Cardiac muscle cell (in vitro differentiated cells and primary cell): Measurements from ENCODE around the gene DOCK4. TPM values are rescaled to one million over a fixed set of nuclear protein-coding genes. Genes with fewer than 3 reads are reported as not detected.

Experiments used
- DNase-seq, 2 donors: peaks; one replicate each; pipeline versions ENCODE4 v3.0.0 to v3.0.0-alpha.2; 2010 to 2017; ENCODE audit warnings: low read depth in 1 of 2, low spot score in 1 of 2
- H3K27ac ChIP-seq: fragments of 200-600 bp; sonication (generic); 2 replicates; pipeline ENCODE4 v1.5.1; 2016
- H3K27me3 ChIP-seq: fragments of 200-600 bp; sonication (generic); 2 replicates; pipeline ENCODE4 v1.6.0; 2016; ENCODE audit warnings: control low read depth
- H3K36me3 ChIP-seq: fragments of 200-600 bp; sonication (generic); 2 replicates; pipeline ENCODE4 v1.5.1; 2016; ENCODE audit warnings: control low read depth
- H3K4me1 ChIP-seq: fragments of 200-600 bp; sonication (generic); 2 replicates; pipeline ENCODE4 v1.8.1; 2017; ENCODE audit warnings: low read depth, mild to moderate bottlenecking, mixed run types
- H3K4me3 ChIP-seq: fragments of 200-600 bp; sonication (generic); 2 replicates; pipeline ENCODE4 v1.5.1; 2016; ENCODE audit warnings: mild to moderate bottlenecking
- H3K9me3 ChIP-seq: fragments of 200-600 bp; sonication (generic); 2 replicates; pipeline ENCODE4 v1.5.1; 2017; ENCODE audit warnings: low read depth, mild to moderate bottlenecking, control low read depth
- CTCF ChIP-seq: IDR thresholded peaks from 2 replicates; pipeline ENCODE4 v1.5.1; 2012; ENCODE audit warnings: low read depth, mild to moderate bottlenecking, low read length
- polyA plus RNA-seq: library from polyadenylated mRNA; unstranded; fragments of >200 nt; fragmentation: Nextera tagmentation; extraction: Ambion mirVana; gene quantifications from 2 replicates; pipeline ENCODE4 v1.2.1, GENCODE V29; 2016
- total RNA-seq: library from RNA; depleted of rRNA; stranded (reverse); fragments of >200 nt; gene quantifications from 2 replicates; pipeline ENCODE4 v1.2.3, GENCODE V29; 2016

The DOCK4 gene
- total and polyA plus RNA-seq, 2 experiments from 2014 or later, result 5.3 to 11.4 TPM

DNA sequence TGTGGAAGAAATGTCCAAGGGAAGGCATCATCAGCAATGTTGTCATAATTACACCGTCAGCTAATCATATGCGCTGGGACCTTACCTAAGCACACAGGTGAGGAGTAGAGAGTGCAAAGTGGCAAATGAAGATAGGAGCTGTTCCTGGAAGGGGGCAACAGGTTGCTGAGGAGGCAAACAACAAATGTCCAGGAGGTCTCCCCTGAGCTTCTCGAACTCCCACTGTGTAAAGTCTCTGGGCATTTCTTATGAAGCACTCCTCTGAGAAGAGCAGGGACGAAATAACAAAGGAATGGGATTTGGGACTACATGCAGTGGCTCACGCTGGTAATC, 152.5 kb downstream of the DOCK4 start:
- TF ChIP-seq CTCF, result no peak
- H3K27ac ChIP-seq, result no peak overlapping the region
- H3K9me3 ChIP-seq, result no peaks in the 10 kb centered on the region
- H3K36me3 ChIP-seq, result no peaks in the 10 kb centered on the region
- H3K4me3 ChIP-seq, result no peak overlapping the region
- H3K27me3 ChIP-seq, result no peaks in the 10 kb centered on the region
- no peak for DNase-seq
- H3K4me1 ChIP-seq, result peaks cover 25% of the 10 kb centered on the region

GRCh38 chr7:112052993-112053736, 153.0 kb downstream of the DOCK4 start:
- no peak for TF ChIP-seq CTCF
- no peaks in the 10 kb centered on the region for H3K36me3 ChIP-seq
- no peak overlapping the region for H3K4me3 ChIP-seq
- peaks cover 25% of the 10 kb centered on the region for H3K4me1 ChIP-seq
- H3K9me3 ChIP-seq, result no peaks in the 10 kb centered on the region
- no peaks in the 10 kb centered on the region for H3K27me3 ChIP-seq
- DNase-seq, result no peak
- no peak overlapping the region for H3K27ac ChIP-seq

DNA sequence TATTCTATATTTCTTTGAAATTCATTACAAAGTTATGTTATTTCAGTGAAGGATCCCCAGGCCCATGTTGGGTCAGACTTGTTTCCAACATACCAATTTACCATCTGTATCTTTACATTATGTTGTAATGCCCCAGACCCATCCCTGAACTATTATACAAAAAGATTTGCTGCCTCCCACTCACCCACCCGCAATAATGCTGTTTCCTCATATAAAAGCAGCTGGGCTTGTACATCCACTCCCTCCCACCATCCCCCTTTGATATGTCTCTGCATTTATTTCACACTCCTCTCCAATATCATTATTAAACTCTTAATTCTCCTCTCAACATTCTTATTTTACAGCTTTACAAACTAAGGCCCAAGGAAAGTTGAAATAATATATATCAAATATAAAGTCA, 153.7 kb downstream of the DOCK4 start:
- no peak for TF ChIP-seq CTCF
- Histone ChIP-seq H3K9me3 (no peaks in the 10 kb centered on the region), H3K4me3 (no peak overlapping the region), H3K27ac (no peak overlapping the region), H3K4me1 (peaks cover 25% of the 10 kb centered on the region), H3K27me3 (no peaks in the 10 kb centered on the region), H3K36me3 (no peaks in the 10 kb centered on the region)
- DNase-seq, result no peak

- no peaks in the 10 kb centered on the region for H3K36me3 ChIP-seq
- no peaks in the 10 kb centered on the region for H3K9me3 ChIP-seq
- peaks cover 25% of the 10 kb centered on the region for H3K4me1 ChIP-seq
- no peak for TF ChIP-seq CTCF
- H3K27me3 ChIP-seq, result no peaks in the 10 kb centered on the region
- H3K27ac ChIP-seq, result peak overlapping the region; percentile 42
- DNase-seq, result peak in 1 of 2 donors; percentile 7
- H3K4me3 ChIP-seq, result no peak overlapping the region
Measured at GRCh38 chr7:112050250-112050881, 155.8 kb downstream of the DOCK4 start.

GRCh38 chr7:112049555-112050249, 156.5 kb downstream of the DOCK4 start:
- TF ChIP-seq CTCF, result no peak
- Histone ChIP-seq H3K27me3 (no peaks in the 10 kb centered on the region), H3K9me3 (no peaks in the 10 kb centered on the region), H3K4me1 (peaks cover 25% of the 10 kb centered on the region), H3K36me3 (no peaks in the 10 kb centered on the region), H3K27ac (peak overlapping the region; percentile 42), H3K4me3 (no peak overlapping the region)
- peak in 1 of 2 donors; percentile 7 for DNase-seq
